ENCODE measurements around the gene METTL17. TPM values are rescaled to one million over a fixed set of nuclear protein-coding genes. Genes with fewer than 3 reads are reported as not detected.
"Not testable (repeated sequence)": the region's sequence is repeated elsewhere in the genome, so short reads cannot be mapped to it uniquely, and the experiment has no call there.

METTL17 gene
- 10 to 100 TPM; 33.8 to 75.8 (median 42.9) TPM for polyA plus RNA-seq (ENCODE audit: insufficient read length in 10 of 10)
- long read RNA-seq, donor 1, partial matches to known transcripts, result 0 of 8 reads
- long read RNA-seq, donor 1, other reads (novel, unspliced or antisense), result 0 of 8 reads
- long read RNA-seq, donor 2, partial matches to known transcripts, result 0 of 7 reads
- long read RNA-seq, donor 2, other reads (novel, unspliced or antisense), result 0 of 7 reads
- long read RNA-seq, donor 3, result 0 reads
- long read RNA-seq, donor 4, partial matches to known transcripts, result 0 of 3 reads
- long read RNA-seq, donor 4, other reads (novel, unspliced or antisense), result 0 of 3 reads
- long read RNA-seq, donor 5, transcript METTL17-201 (14 exons, 1,749 nt), result major isoform, 6 of 10 reads
- long read RNA-seq, donor 5, partial matches to known transcripts, result 0 of 10 reads
- long read RNA-seq, donor 5, other reads (novel, unspliced or antisense), result 0 of 10 reads
- long read RNA-seq, donor 6, transcript METTL17-201 (14 exons, 1,749 nt), result major isoform, 8 of 13 reads
- long read RNA-seq, donor 6, partial matches to known transcripts, result 0 of 13 reads
- long read RNA-seq, donor 6, other reads (novel, unspliced or antisense), result 0 of 13 reads
- long read RNA-seq, donor 7, partial matches to known transcripts, result 9 of 12 reads
- long read RNA-seq, donor 7, other reads (novel, unspliced or antisense), result 0 of 12 reads
- long read RNA-seq, donor 8, partial matches to known transcripts, result 5 of 6 reads
- long read RNA-seq, donor 8, other reads (novel, unspliced or antisense), result 0 of 6 reads
- long read RNA-seq, donor 9, partial matches to known transcripts, result 0 of 1 reads
- long read RNA-seq, donor 9, other reads (novel, unspliced or antisense), result 0 of 1 reads

GRCh38 chr14:20989787-20990600 is at the start of gene METTL17:
Gene METTL17 (plus strand): TSS chr14:20989980. CDS start chr14:20990003, 23 bp downstream.
- DNase-seq, result peak; percentile 95 to 97 (median 97)

GRCh38 chr14:20945146-20945545 is 44.6 kb upstream of the METTL17 start:
- not testable (repeated sequence) for DNase-seq

- DNase-seq, result not testable (repeated sequence)
These were observed 43.1 kb upstream of the METTL17 start for GRCh38 chr14:20946707-20947106.

GRCh38 chr14:20954736-20955537 is 34.8 kb upstream of the METTL17 start, which contains the start of gene RNASE2:
Gene RNASE2 (plus strand): TSS chr14:20955487. CDS start chr14:20955772, 285 bp downstream.
- not testable (repeated sequence) for DNase-seq

GRCh38 chr14:20955538-20955873 is 34.3 kb upstream of the METTL17 start:
- not testable (repeated sequence) for DNase-seq

GRCh38 chr14:20956376-20956976 is 33.3 kb upstream of the METTL17 start:
- DNase-seq, result no peak

GRCh38 chr14:20958946-20959345 is 30.8 kb upstream of the METTL17 start:
- DNase-seq, result not testable (repeated sequence)

- no peak for DNase-seq
These were observed 20.4 kb upstream of the METTL17 start for GRCh38 chr14:20969336-20969735.

- DNase-seq, result no peak
These were observed 19.2 kb upstream of the METTL17 start for GRCh38 chr14:20970647-20970982.

- DNase-seq, result peak; percentile 75 to 93 (median 86)
These were observed 18.6 kb upstream of the METTL17 start for GRCh38 chr14:20970983-20971704.

GRCh38 chr14:20971705-20972021 is 18.1 kb upstream of the METTL17 start:
- no peak for DNase-seq

GRCh38 chr14:20973501-20973900 is 16.3 kb upstream of the METTL17 start:
- no peak for DNase-seq

GRCh38 chr14:20976291-20976690 is 13.5 kb upstream of the METTL17 start:
- DNase-seq, result no peak

- DNase-seq, result no peak
These were observed 11.1 kb upstream of the METTL17 start for GRCh38 chr14:20978687-20979086.

- no peak for DNase-seq
These were observed 8.9 kb upstream of the METTL17 start for GRCh38 chr14:20980906-20981305.

GRCh38 chr14:20982646-20983369 is 7.0 kb upstream of the METTL17 start:
- no peak for DNase-seq

- DNase-seq, result not testable (repeated sequence)
These were observed 4.1 kb upstream of the METTL17 start for GRCh38 chr14:20985650-20986049.

GRCh38 chr14:20986811-20987210 is 3.0 kb upstream of the METTL17 start:
- peak in 2 of 3 donors; percentile 6 to 86 for DNase-seq
